K562 (cell line): ENCODE measurements around the gene VILL. TPM values are rescaled to one million over a fixed set of nuclear protein-coding genes. Genes with fewer than 3 reads are reported as not detected.

Source experiments
- ATAC-seq: fragments of 200-7000 bp; cut with Tn5 transposase; 3 replicates; pipeline ENCODE4 v1.9.1; 2020; ENCODE audit warnings: moderate library complexity
- BruUV-seq: library from RNA; stranded (reverse); fragments of 400-500 nt; replicated peaks from 2 replicates; lab custom pipeline; 2021; lab: Mats Ljungman, UMichigan
- CTCF ChIA-PET: fragments of 300-600 bp; formaldehyde crosslinking; extraction: SDS; loops from one replicate; lab custom pipeline; 2021; ENCODE audit warnings: low intra/inter-chr PET ratio; lab: Yijun Ruan, JAX
- POLR2A ChIA-PET: fragments of 300-600, 350-650 bp; sonication (Branson Sonifier 250); formaldehyde crosslinking; extraction: SDS; loops from one replicate; lab custom pipeline; 2021; ENCODE audit warnings: antibody characterized with exemption, inconsistent platforms; lab: Yijun Ruan, JAX
- DNase-seq, 4 experiments: peaks; one replicate each; pipeline versions ENCODE4 v3.0.0 to v3.0.0-alpha.2; 2011 to 2018; ENCODE audit warnings: low spot score in 3 of 4, mixed read lengths in 3 of 4; ENCODE audit errors: extremely low read depth in 1 of 4
- FAIRE-seq: peaks from 2 replicates; lab custom pipeline; 2011; peaks lifted over from hg19 to GRCh38; lab: Jason Lieb, UNC
- H2AFZ ChIP-seq: 2 replicates; pipeline ENCODE4 v1.6.0; 2011; ENCODE audit warnings: low read depth, low read length, control low read depth, inconsistent platforms
- H3K27ac ChIP-seq: fragments of 200-600 bp; 3 replicates; pipeline ENCODE4 v1.8.0; 2011; ENCODE audit warnings: low read depth, mild to moderate bottlenecking, control low read depth, inconsistent platforms, low read length, moderate library complexity, mixed read lengths; ENCODE audit errors: extremely low read depth
- H3K27me3 ChIP-seq, 2 experiments: fragments of 300-600 bp in 1 of 2; 2 replicates in 1 of 2; 3 replicates in 1 of 2; pipeline versions ENCODE4 v1.6.0 to v1.8.0; 2011; ENCODE audit warnings: inconsistent platforms in 2 of 2, low read length in 2 of 2, mild to moderate bottlenecking in 1 of 2, mixed read lengths in 1 of 2, moderate library complexity in 1 of 2; ENCODE audit not compliant: control insufficient read depth in 2 of 2, insufficient read depth in 2 of 2
- H3K36me3 ChIP-seq: fragments of 300-600 bp; 3 replicates; pipeline ENCODE4 v1.8.0; 2011; ENCODE audit warnings: mild to moderate bottlenecking, low read length, inconsistent platforms; ENCODE audit not compliant: control insufficient read depth, insufficient read depth
- H3K4me1 ChIP-seq, 2 experiments: fragments of 200-600 bp in 1 of 2; replicated peaks in 1 of 2; 2 replicates in 1 of 2; 3 replicates in 1 of 2; pipeline versions ENCODE4 v1.5.1 to v1.8.0; 2011; ENCODE audit warnings: inconsistent platforms in 2 of 2, low read length in 2 of 2, mild to moderate bottlenecking in 1 of 2, mixed read lengths in 1 of 2, moderate library complexity in 1 of 2; ENCODE audit not compliant: control insufficient read depth in 2 of 2, insufficient read depth in 2 of 2
- H3K4me2 ChIP-seq: 2 replicates; pipeline ENCODE4 v1.6.1; 2011; ENCODE audit warnings: low read length, control low read depth, inconsistent platforms, mixed read lengths; ENCODE audit not compliant: insufficient read depth
- H3K4me3 ChIP-seq: fragments of 200-600 bp; sonication (generic), shearing (Covaris generic); 2 replicates; pipeline ENCODE4 v1.5.1; 2016; ENCODE audit warnings: control low read depth, inconsistent platforms
- H3K79me2 ChIP-seq: fragments of 200-600 bp; 3 replicates; pipeline ENCODE4 v1.8.0; 2011; ENCODE audit warnings: low read length, inconsistent platforms; ENCODE audit not compliant: control insufficient read depth, insufficient read depth
- H3K9ac ChIP-seq, 2 experiments: 2 replicates each; pipeline versions ENCODE4 v1.6.0 to v1.6.1; 2011; ENCODE audit warnings: low read depth in 2 of 2, low read length in 2 of 2, control low read depth in 1 of 2, inconsistent platforms in 1 of 2, mild to moderate bottlenecking in 1 of 2, mixed read lengths in 1 of 2; ENCODE audit not compliant: insufficient read depth in 1 of 2
- H3K9me1 ChIP-seq: one replicate; pipeline ENCODE4 v1.6.0; 2011; ENCODE audit warnings: inconsistent platforms, mild to moderate bottlenecking, low read length, moderate library complexity; ENCODE audit not compliant: control insufficient read depth, insufficient read depth
- H3K9me3 ChIP-seq: replicated peaks from 2 replicates; pipeline ENCODE4 v1.5.1; 2011; ENCODE audit warnings: low read depth, low read length, inconsistent platforms; ENCODE audit not compliant: control insufficient read depth, insufficient read depth
- H4K20me1 ChIP-seq: replicated peaks from 2 replicates; pipeline ENCODE4 v1.6.1; 2011; ENCODE audit warnings: low read length, inconsistent platforms, mixed read lengths; ENCODE audit not compliant: control insufficient read depth, insufficient read depth
- EP400 ChIP-seq: fragments of 450-650 bp; IDR thresholded peaks from 2 replicates; pipeline ENCODE4 v1.6.1; 2017; ENCODE audit warnings: antibody characterized with exemption, mild to moderate bottlenecking, moderate library complexity
- FOXJ2 ChIP-seq: fragments of 200-800 bp; sonication (Bioruptor generic); IDR thresholded peaks from 2 replicates; pipeline ENCODE4 v1.6.1; 2016; ENCODE audit warnings: missing genetic modification characterization, missing compliant biosample characterization
- MCM5 ChIP-seq: fragments of 450-650 bp; IDR thresholded peaks from 2 replicates; pipeline ENCODE4 v1.6.1; 2016; ENCODE audit warnings: low read depth
- NFIC ChIP-seq: fragments of 450-650 bp; IDR thresholded peaks from 2 replicates; pipeline ENCODE4 v1.6.1; 2017; ENCODE audit warnings: mild to moderate bottlenecking, inconsistent platforms
- ZNF133 ChIP-seq: fragments of 250-450 bp; sonication (Bioruptor Pico); IDR thresholded peaks from 2 replicates; pipeline ENCODE4 v1.4.0; 2020; ENCODE audit warnings: mild to moderate bottlenecking
- ZNF586 ChIP-seq: fragments of 450-650 bp; formaldehyde crosslinking; conservative IDR thresholded peaks from 2 replicates; pipeline ENCODE4 v1.4.0; 2020; ENCODE audit warnings: mild to moderate bottlenecking, moderate library complexity
- WGBS: fragments of 100-300 bp; shearing (Covaris generic); methylation state at CpG from one replicate; pipeline ENCODE4 v1.1.6; 2016; ENCODE audit warnings: low coverage, mixed read lengths; ENCODE audit not compliant: insufficient coverage; ENCODE audit errors: missing lambda C conversion rate; 5-methylcytosine and 5-hydroxymethylcytosine counted together
- in situ Hi-C: fragments of 300-500 bp; cut with MboI; formaldehyde crosslinking; loops from 4 replicates; pipeline ENCODE4 v1.15.0; 2018; ENCODE audit warnings: inconsistent platforms, mixed read lengths
- intact Hi-C: fragments of 100-400 bp; cut with micrococcal nuclease; formaldehyde crosslinking; loops from 2 replicates; pipeline ENCODE4 v1.14.2; 2022
- polyA plus RNA-seq, 8 experiments: library from polyadenylated mRNA; depleted of rRNA in 4 of 8; stranded (reverse) in 5 of 8; unstranded in 3 of 8; fragments of >200 nt; fragmentation: Nextera tagmentation in 2 of 8; fragmentation: Illumina TruSeq in 1 of 8; extraction: Ambion mirVana in 2 of 8; extraction: Trizol in 1 of 8; gene quantifications; 2 replicates each; pipeline versions ENCODE4 v1.2.1 to v1.2.3, GENCODE V29; 2011 to 2014; ENCODE audit warnings: inconsistent platforms in 1 of 8, missing spikeins in 1 of 8
- total RNA-seq, 7 experiments: library from RNA; depleted of rRNA in 6 of 7; stranded (reverse); fragments of >200 nt in 6 of 7; fragmentation: Illumina TruSeq in 2 of 7; extraction: Trizol in 2 of 7; gene quantifications; 2 replicates each; pipeline versions ENCODE4 v1.2.1 to v1.2.3, GENCODE V29; 2011 to 2021; ENCODE audit warnings: low replicate concordance in 1 of 7
- TF ChIP-seq, protein P1 (sequence below): sonication (generic); IDR thresholded peaks from 2 replicates; pipeline ENCODE4 v1.6.1; 2016
- TF ChIP-seq, protein P2 (sequence below): fragments of 250-450 bp; sonication (Bioruptor Pico); IDR thresholded peaks from 2 replicates; pipeline ENCODE4 v1.4.0; 2020; ENCODE audit warnings: borderline replicate concordance
- TF ChIP-seq, protein P3 (sequence below): sonication (generic); formaldehyde crosslinking; IDR thresholded peaks from 2 replicates; pipeline ENCODE4 v1.5.0; 2020; ENCODE audit warnings: missing genetic modification reagents
- TF ChIP-seq, protein P4 (sequence below): sonication (generic); formaldehyde crosslinking; IDR thresholded peaks from 2 replicates; pipeline ENCODE4 v1.8.1; 2023; ENCODE audit warnings: mild to moderate bottlenecking, missing genetic modification reagents

VILL gene
- total and polyA plus RNA-seq, 9 of the 15 experiments (the other 6 are each of a cell fraction or from before 2014, with no cell fraction given), result 0.11 to 16.0 (median 8.8) TPM

DNA sequence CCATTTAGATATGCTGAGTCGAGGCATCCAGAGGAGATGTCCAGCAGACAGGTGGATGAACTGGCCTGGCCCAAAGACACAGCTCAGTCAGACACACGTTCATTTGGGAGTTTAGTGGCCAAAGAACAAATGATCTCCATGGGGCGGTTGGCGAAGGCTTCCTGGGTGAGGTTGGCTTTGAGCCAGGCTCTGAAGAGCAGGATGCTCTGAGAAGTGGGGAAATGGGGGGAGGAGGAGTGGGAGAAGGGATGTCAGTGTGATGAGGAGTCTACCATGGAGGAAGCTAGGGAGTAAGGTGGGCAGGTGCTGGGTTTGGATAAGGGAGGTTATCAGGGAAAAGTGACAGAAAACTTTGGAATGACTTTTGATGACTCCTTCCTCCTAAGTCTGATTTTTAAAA lies 47.5 kb upstream of the VILL start:
- peaks cover 6% of the 10 kb centered on the region for H4K20me1 ChIP-seq
- H3K27me3 ChIP-seq, result peaks cover 2 to 15% of the 10 kb centered on the region in 2 experiments; a peak in 3 of 5 replicates
- H3K36me3 ChIP-seq, result no peaks in the 10 kb centered on the region
- POLR2A ChIA-PET, result interaction anchor here (0.6 to 1.2 kb wide), 3 partner anchors 16 to 90 kb away, joined by 3 read pairs; no protein-coding TSS in a partner anchor
- no peak overlapping the region for H3K4me3 ChIP-seq
- no peak overlapping the region for H2AFZ ChIP-seq
- WGBS, result 13% methylated on average over 4 of the region's 4 CpGs
- no TSS peak for BruUV-seq
- no peak overlapping the region for H3K27ac ChIP-seq
- CTCF ChIA-PET, result no interaction called here
- H3K9me3 ChIP-seq, result no peaks in the 10 kb centered on the region
- in situ Hi-C loops (no loop called here), intact Hi-C loops (no loop called here)
- H3K79me2 ChIP-seq, result no peaks in the 10 kb centered on the region
- H3K9ac ChIP-seq, result no peak overlapping the region
- ATAC-seq (no peak), FAIRE-seq (no peak), DNase-seq (no peak)
- H3K9me1 ChIP-seq, result peaks cover 3% of the 10 kb centered on the region
- TF ChIP-seq NFIC, result peak; percentile 69
- TF ChIP-seq MCM5, result no peak
- H3K4me2 ChIP-seq, result no peak overlapping the region
- peaks cover 0 to 10% of the 10 kb centered on the region in 2 experiments; a peak in 2 of 5 replicates for H3K4me1 ChIP-seq

DNA sequence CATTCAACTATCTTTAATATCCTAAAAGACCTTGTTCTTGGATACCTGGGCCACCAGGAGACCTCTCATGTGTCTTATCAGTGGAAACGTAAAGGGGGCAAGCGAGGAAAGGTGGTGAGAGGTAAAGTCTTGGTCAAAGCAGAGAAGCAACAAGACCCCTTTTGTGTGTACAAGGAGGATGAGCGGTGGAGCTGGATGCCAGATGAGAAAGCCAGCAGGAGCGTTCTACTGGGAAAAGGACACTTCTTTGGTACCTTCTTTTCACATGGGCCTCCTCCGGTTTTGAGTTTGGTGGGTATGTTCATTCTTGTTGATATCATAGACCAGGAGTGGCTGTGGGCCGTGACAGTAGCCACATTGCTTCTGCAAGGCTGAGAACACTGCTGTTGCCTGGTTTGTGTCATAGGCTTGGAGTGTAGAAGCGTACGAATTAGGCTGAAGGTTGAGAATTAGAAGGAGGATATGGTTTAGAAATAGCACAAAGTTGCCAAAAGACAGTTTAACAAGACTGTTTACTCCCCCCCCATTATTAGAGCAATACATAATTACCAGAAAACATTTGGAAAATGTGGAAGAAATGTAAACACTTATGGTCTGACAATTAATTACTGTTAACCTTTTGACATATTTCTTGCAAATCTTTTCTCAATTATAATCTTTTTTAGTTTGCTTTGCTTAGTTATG lies 46.8 kb upstream of the VILL start:
- ChIA-PET POLR2A (interaction anchor here (0.6 to 1.3 kb wide), 3 partner anchors 11 to 91 kb away, joined by 3 to 4 read pairs (median 3); no protein-coding TSS in a partner anchor), CTCF (no interaction called here)
- no TSS peak for BruUV-seq
- Histone ChIP-seq H3K9me1 (peaks cover 3% of the 10 kb centered on the region), H3K4me1 (peaks cover 0 to 10% of the 10 kb centered on the region in 2 experiments; a peak in 2 of 5 replicates), H3K9me3 (no peaks in the 10 kb centered on the region), H3K4me2 (no peak overlapping the region), H3K9ac (no peak overlapping the region), H3K4me3 (no peak overlapping the region), H3K27ac (no peak overlapping the region), H3K79me2 (no peaks in the 10 kb centered on the region), H3K36me3 (no peaks in the 10 kb centered on the region), H2AFZ (no peak overlapping the region), H3K27me3 (peaks cover 2 to 15% of the 10 kb centered on the region in 2 experiments; a peak in 2 of 5 replicates), H4K20me1 (peaks cover 6% of the 10 kb centered on the region)
- intact Hi-C loops (no loop called here), in situ Hi-C loops (no loop called here)
- no peak for FAIRE-seq
- WGBS, result 24% methylated on average over 8 of the region's 8 CpGs
- ATAC-seq, result no peak
- DNase-seq, result no peak
- TF ChIP-seq ZNF586 (CRISPR knock-in tag), result no peak
- TF ChIP-seq, protein P1, sequence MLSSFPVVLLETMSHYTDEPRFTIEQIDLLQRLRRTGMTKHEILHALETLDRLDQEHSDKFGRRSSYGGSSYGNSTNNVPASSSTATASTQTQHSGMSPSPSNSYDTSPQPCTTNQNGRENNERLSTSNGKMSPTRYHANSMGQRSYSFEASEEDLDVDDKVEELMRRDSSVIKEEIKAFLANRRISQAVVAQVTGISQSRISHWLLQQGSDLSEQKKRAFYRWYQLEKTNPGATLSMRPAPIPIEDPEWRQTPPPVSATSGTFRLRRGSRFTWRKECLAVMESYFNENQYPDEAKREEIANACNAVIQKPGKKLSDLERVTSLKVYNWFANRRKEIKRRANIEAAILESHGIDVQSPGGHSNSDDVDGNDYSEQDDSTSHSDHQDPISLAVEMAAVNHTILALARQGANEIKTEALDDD, result no peak
- no peak for TF ChIP-seq EP400
- TF ChIP-seq, protein P2, sequence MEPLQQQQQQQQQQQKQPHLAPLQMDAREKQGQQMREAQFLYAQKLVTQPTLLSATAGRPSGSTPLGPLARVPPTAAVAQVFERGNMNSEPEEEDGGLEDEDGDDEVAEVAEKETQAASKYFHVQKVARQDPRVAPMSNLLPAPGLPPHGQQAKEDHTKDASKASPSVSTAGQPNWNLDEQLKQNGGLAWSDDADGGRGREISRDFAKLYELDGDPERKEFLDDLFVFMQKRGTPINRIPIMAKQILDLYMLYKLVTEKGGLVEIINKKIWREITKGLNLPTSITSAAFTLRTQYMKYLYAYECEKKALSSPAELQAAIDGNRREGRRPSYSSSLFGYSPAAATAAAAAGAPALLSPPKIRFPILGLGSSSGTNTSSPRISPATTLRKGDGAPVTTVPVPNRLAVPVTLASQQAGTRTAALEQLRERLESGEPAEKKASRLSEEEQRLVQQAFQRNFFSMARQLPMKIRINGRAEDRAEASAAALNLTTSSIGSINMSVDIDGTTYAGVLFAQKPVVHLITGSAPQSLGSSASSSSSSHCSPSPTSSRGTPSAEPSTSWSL (CRISPR knock-in tag), result no peak
- TF ChIP-seq FOXJ2 (tag), result no peak
- TF ChIP-seq, protein P3, sequence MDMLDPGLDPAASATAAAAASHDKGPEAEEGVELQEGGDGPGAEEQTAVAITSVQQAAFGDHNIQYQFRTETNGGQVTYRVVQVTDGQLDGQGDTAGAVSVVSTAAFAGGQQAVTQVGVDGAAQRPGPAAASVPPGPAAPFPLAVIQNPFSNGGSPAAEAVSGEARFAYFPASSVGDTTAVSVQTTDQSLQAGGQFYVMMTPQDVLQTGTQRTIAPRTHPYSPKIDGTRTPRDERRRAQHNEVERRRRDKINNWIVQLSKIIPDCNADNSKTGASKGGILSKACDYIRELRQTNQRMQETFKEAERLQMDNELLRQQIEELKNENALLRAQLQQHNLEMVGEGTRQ (CRISPR knock-in tag), result no peak
- TF ChIP-seq ZNF133 (CRISPR knock-in tag), result no peak
- TF ChIP-seq, protein P4, sequence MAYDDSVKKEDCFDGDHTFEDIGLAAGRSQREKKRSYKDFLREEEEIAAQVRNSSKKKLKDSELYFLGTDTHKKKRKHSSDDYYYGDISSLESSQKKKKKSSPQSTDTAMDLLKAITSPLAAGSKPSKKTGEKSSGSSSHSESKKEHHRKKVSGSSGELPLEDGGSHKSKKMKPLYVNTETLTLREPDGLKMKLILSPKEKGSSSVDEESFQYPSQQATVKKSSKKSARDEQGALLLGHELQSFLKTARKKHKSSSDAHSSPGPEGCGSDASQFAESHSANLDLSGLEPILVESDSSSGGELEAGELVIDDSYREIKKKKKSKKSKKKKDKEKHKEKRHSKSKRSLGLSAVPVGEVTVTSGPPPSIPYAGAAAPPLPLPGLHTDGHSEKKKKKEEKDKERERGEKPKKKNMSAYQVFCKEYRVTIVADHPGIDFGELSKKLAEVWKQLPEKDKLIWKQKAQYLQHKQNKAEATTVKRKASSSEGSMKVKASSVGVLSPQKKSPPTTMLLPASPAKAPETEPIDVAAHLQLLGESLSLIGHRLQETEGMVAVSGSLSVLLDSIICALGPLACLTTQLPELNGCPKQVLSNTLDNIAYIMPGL (CRISPR knock-in tag), result no peak
